Endodermal cell (in vitro differentiated cells): ENCODE measurements around the gene FGF18. TPM values are rescaled to one million over a fixed set of nuclear protein-coding genes. Genes with fewer than 3 reads are reported as not detected.

ENCODE experiments used
- DNase-seq: peaks from one replicate; pipeline ENCODE4 v3.0.0-alpha.2; 2017
- H3K27ac ChIP-seq: 2 replicates; pipeline ENCODE4 v1.5.1; 2013; ENCODE audit warnings: mild to moderate bottlenecking, low read depth, low read length, moderate library complexity
- H3K27me3 ChIP-seq: 2 replicates; pipeline ENCODE4 v1.6.1; 2013; ENCODE audit warnings: mild to moderate bottlenecking, low read length, moderate library complexity; ENCODE audit not compliant: insufficient read depth, control insufficient read depth, poor library complexity, severe bottlenecking
- H3K36me3 ChIP-seq: 2 replicates; pipeline ENCODE4 v1.7.0; 2013; ENCODE audit warnings: mild to moderate bottlenecking, low read length, moderate library complexity; ENCODE audit not compliant: control insufficient read depth, insufficient read depth
- H3K4me1 ChIP-seq: one replicate; pipeline ENCODE4 v1.7.0; 2013; ENCODE audit warnings: low read length; ENCODE audit not compliant: control insufficient read depth, insufficient read depth
- H3K4me3 ChIP-seq: 2 replicates; pipeline ENCODE4 v1.5.1; 2013; ENCODE audit warnings: mild to moderate bottlenecking, low read length, moderate library complexity
- H3K9ac ChIP-seq: 2 replicates; pipeline ENCODE4 v1.6.1; 2013; ENCODE audit warnings: mild to moderate bottlenecking, low read length, moderate library complexity; ENCODE audit not compliant: poor library complexity, severe bottlenecking; ENCODE audit errors: extremely low read depth
- H3K9me3 ChIP-seq: 2 replicates; pipeline ENCODE4 v1.6.1; 2013; ENCODE audit warnings: mild to moderate bottlenecking, low read length, moderate library complexity; ENCODE audit not compliant: control insufficient read depth
- H3K27ac Mint-ChIP-seq: 2 replicates; pipeline ENCODE4 v1.8.0; 2020; ENCODE audit warnings: mixed read lengths
- H3K27me3 Mint-ChIP-seq: 2 replicates; pipeline ENCODE4 v1.8.0; 2021; ENCODE audit warnings: mild to moderate bottlenecking, mixed read lengths; ENCODE audit not compliant: insufficient read depth
- H3K36me3 Mint-ChIP-seq: 2 replicates; pipeline ENCODE4 v1.8.0; 2020; ENCODE audit warnings: low read depth, mixed read lengths
- H3K4me1 Mint-ChIP-seq: 2 replicates; pipeline ENCODE4 v1.8.0; 2020; ENCODE audit warnings: mixed read lengths
- H3K4me3 Mint-ChIP-seq: 2 replicates; pipeline ENCODE4 v1.8.0; 2020; ENCODE audit warnings: mild to moderate bottlenecking, moderate library complexity, mixed read lengths
- H3K9me3 Mint-ChIP-seq: 2 replicates; pipeline ENCODE4 v1.8.0; 2020; ENCODE audit warnings: mild to moderate bottlenecking, mixed read lengths
- WGBS, 2 experiments: methylation state at CpG; one replicate each; pipeline versions ENCODE4 v1.1.5 to v1.1.7; 2013; ENCODE audit warnings: missing lambda C conversion rate in 2 of 2, mixed read lengths in 1 of 2; ENCODE audit not compliant: insufficient coverage in 1 of 2, insufficient read length in 1 of 2; 5-methylcytosine and 5-hydroxymethylcytosine counted together
- total RNA-seq, 2 donors: library from RNA; stranded (reverse); fragmentation: NEBNext Ultra II Directional in 1 of 2; extraction: Animal tissue kit (Norgen Biotek cat#: 25700) in 1 of 2; gene quantifications; 2 replicates in 1 of 2; 3 replicates in 1 of 2; pipeline ENCODE4 v1.2.1, GENCODE V29; 2021
- TF ChIP-seq, protein P1 (sequence below): fragments of 200-600 bp; sonication (generic); conservative IDR thresholded peaks from 2 replicates; pipeline ENCODE4 v1.5.0; 2021; ENCODE audit warnings: antibody characterized with exemption, mild to moderate bottlenecking

FGF18 gene
- total RNA-seq, 2 donors from 2014 or later: 0.44 to 0.57 TPM

DNA sequence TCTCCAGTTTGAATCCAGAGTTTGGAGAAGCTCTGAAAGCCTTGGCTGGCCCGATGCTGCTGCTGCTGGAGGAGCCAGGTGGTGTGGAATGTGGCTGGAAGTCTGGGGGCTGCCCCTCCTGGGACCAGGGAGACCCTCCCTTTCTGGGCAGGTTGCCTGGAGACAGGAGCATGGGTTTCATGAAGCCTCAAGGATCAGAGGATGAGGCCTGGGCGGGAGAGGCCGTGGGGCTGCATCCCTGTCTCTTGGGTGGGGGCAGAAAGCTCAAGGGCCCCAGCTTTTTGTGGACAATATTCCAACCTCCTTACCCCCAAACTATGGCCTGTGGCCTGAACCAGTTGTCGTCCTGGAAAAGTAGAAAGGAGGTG lies 10.1 kb downstream of the FGF18 start:
- no peak overlapping the region for H3K4me3 ChIP-seq
- no peak overlapping the region for H3K27ac ChIP-seq
- Mint-ChIP-seq H3K36me3 (no peaks in the 10 kb centered on the region), H3K27me3 (no peaks in the 10 kb centered on the region), H3K4me3 (no peak overlapping the region), H3K27ac (no peak overlapping the region), H3K4me1 (peaks cover 8% of the 10 kb centered on the region), H3K9me3 (no peaks in the 10 kb centered on the region)
- TF ChIP-seq, protein P1, sequence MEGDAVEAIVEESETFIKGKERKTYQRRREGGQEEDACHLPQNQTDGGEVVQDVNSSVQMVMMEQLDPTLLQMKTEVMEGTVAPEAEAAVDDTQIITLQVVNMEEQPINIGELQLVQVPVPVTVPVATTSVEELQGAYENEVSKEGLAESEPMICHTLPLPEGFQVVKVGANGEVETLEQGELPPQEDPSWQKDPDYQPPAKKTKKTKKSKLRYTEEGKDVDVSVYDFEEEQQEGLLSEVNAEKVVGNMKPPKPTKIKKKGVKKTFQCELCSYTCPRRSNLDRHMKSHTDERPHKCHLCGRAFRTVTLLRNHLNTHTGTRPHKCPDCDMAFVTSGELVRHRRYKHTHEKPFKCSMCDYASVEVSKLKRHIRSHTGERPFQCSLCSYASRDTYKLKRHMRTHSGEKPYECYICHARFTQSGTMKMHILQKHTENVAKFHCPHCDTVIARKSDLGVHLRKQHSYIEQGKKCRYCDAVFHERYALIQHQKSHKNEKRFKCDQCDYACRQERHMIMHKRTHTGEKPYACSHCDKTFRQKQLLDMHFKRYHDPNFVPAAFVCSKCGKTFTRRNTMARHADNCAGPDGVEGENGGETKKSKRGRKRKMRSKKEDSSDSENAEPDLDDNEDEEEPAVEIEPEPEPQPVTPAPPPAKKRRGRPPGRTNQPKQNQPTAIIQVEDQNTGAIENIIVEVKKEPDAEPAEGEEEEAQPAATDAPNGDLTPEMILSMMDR: no peak
- no peak overlapping the region for H3K9ac ChIP-seq
- no peaks in the 10 kb centered on the region for H3K4me1 ChIP-seq
- H3K27me3 ChIP-seq: no peaks in the 10 kb centered on the region
- no peaks in the 10 kb centered on the region for H3K9me3 ChIP-seq
- DNase-seq: no peak
- 94% methylated on average over 4 of the region's 4 CpGs; no CpG with 5 or more reads in 1 of the 2 experiments for WGBS, 2 experiments
- H3K36me3 ChIP-seq: no peaks in the 10 kb centered on the region

DNA sequence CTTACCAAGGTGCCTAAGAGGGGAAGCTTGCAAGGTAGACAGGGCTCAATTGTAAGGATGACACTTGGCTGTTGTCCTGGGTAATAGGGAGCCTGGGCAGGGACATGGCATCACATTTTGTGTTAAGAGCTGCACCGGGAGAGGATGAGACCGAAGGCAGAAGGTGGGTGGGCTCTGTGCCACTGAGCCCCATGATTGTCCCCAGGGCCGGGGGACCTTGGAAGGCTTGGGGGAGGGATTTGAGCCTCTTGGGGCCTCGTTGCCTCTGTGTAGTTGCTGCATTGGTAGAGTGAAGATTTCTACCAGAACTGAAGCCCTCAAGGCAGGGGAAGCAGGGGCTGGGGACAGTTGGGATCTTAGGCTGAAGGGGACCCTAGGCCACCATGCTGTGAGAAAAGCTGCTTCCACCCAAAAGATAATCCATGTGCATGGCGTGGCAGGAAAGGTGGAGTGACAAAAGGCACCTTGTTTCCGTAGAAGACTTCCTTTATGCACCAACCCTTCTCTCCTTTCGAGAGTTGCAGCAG lies 11.9 kb downstream of the FGF18 start:
- Mint-ChIP-seq H3K4me1 (peaks cover 6% of the 10 kb centered on the region), H3K9me3 (no peaks in the 10 kb centered on the region), H3K27me3 (no peaks in the 10 kb centered on the region), H3K27ac (no peak overlapping the region), H3K4me3 (no peak overlapping the region), H3K36me3 (no peaks in the 10 kb centered on the region)
- DNase-seq: no peak
- Histone ChIP-seq H3K9me3 (no peaks in the 10 kb centered on the region), H3K27ac (no peak overlapping the region), H3K4me3 (no peak overlapping the region), H3K36me3 (no peaks in the 10 kb centered on the region), H3K9ac (no peak overlapping the region), H3K27me3 (no peaks in the 10 kb centered on the region), H3K4me1 (no peaks in the 10 kb centered on the region)
- 90 to 94% methylated on average over 5 to 7 of the region's 7 CpGs for WGBS, 2 experiments
- TF ChIP-seq, protein P1: no peak

DNA sequence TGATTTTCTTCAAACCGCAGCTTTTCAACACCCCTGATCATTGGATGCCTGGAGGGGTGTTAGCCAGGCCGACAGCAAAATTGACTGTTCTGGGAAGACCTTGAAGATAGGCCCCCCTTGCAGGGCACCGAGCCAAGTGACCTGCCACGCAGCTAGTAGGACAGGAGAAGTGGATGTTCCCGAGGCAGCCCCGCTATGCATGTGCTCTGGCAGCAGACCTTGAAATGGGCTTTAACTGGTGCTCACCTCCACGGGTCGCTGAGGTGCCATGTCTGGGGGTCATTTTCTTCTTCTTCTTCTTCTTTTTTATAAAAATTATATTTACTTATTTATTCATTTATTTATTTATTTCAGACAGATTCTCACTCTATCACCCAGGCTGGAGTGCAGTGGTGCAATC lies 12.6 kb downstream of the FGF18 start:
- Mint-ChIP-seq H3K9me3 (no peaks in the 10 kb centered on the region), H3K27me3 (no peaks in the 10 kb centered on the region), H3K36me3 (no peaks in the 10 kb centered on the region), H3K27ac (no peak overlapping the region), H3K4me1 (peaks cover 6% of the 10 kb centered on the region), H3K4me3 (no peak overlapping the region)
- H3K9me3 ChIP-seq: no peaks in the 10 kb centered on the region
- H3K36me3 ChIP-seq: no peaks in the 10 kb centered on the region
- TF ChIP-seq, protein P1: no peak
- no peak overlapping the region for H3K27ac ChIP-seq
- 89 to 91% methylated on average over 5 to 8 of the region's 8 CpGs for WGBS, 2 experiments
- H3K27me3 ChIP-seq: no peaks in the 10 kb centered on the region
- H3K4me3 ChIP-seq: no peak overlapping the region
- H3K4me1 ChIP-seq: no peaks in the 10 kb centered on the region
- H3K9ac ChIP-seq: no peak overlapping the region
- DNase-seq: no peak
